Measurements from ENCODE around the gene ZDHHC6.

DNA sequence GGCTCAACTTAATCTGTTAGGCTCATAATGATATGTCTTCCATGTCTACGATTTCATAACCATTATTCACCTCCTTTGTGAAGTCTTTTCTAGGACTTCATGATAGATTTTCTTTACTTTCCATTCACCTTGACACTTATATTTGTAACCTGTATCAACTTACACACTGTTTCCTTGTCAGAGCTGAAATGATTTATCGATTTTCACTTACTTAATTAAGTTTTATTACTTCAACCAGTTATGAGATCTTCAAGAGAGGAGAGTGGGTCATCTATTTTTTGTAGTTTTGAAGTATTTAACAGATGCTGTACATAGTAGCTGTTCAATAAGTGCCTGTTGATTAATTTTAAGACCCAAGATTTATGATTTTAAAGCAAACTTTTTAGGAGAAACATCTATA, 37.7 kb upstream of the ZDHHC6 start:
- TF ChIP-seq, protein P1, sequence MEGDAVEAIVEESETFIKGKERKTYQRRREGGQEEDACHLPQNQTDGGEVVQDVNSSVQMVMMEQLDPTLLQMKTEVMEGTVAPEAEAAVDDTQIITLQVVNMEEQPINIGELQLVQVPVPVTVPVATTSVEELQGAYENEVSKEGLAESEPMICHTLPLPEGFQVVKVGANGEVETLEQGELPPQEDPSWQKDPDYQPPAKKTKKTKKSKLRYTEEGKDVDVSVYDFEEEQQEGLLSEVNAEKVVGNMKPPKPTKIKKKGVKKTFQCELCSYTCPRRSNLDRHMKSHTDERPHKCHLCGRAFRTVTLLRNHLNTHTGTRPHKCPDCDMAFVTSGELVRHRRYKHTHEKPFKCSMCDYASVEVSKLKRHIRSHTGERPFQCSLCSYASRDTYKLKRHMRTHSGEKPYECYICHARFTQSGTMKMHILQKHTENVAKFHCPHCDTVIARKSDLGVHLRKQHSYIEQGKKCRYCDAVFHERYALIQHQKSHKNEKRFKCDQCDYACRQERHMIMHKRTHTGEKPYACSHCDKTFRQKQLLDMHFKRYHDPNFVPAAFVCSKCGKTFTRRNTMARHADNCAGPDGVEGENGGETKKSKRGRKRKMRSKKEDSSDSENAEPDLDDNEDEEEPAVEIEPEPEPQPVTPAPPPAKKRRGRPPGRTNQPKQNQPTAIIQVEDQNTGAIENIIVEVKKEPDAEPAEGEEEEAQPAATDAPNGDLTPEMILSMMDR (IDR thresholded peaks at IDR 0.05), result no peak
- TF ChIP-seq POLR2A (IDR thresholded peaks at IDR 0.05), result no peak
